ENCODE data around the gene PLA2G12A. TPM values are rescaled to one million over a fixed set of nuclear protein-coding genes. Genes with fewer than 3 reads are reported as not detected.

The PLA2G12A gene
- total RNA-seq, 1 donor from 2014 or later: 32.0 TPM

DNA sequence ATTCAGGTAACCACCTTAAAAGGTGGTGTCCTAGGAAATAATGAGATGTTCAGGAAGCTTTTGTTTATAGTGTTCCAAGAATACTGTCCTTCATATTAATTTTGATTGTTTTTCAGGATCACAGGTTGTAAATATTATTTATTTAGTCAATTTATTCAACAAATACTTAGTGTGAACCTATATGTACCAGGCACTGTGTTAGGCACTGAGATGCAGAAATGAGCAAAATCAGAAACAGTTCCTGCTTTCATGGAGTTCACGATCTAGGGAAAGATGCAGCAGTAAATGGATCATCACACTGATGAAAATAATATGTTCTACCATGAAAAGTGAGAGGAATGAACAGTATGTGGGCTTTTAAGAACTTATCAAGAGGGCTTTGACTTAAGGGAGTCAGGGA, 18.2 kb upstream of the PLA2G12A start:
- DNase-seq (no peak), ATAC-seq (no peak)
- Histone ChIP-seq H3K36me3 (peaks cover 4% of the 10 kb centered on the region), H3K9me3 (no peaks in the 10 kb centered on the region), H3K27ac (no peak overlapping the region), H3K4me1 (no peaks in the 10 kb centered on the region), H3K27me3 (ENCODE audit: low read depth) (no peaks in the 10 kb centered on the region), H3K4me3 (no peak overlapping the region)
- intact Hi-C loops (cut with DNase I): no loop called here
- TF ChIP-seq, protein P1, sequence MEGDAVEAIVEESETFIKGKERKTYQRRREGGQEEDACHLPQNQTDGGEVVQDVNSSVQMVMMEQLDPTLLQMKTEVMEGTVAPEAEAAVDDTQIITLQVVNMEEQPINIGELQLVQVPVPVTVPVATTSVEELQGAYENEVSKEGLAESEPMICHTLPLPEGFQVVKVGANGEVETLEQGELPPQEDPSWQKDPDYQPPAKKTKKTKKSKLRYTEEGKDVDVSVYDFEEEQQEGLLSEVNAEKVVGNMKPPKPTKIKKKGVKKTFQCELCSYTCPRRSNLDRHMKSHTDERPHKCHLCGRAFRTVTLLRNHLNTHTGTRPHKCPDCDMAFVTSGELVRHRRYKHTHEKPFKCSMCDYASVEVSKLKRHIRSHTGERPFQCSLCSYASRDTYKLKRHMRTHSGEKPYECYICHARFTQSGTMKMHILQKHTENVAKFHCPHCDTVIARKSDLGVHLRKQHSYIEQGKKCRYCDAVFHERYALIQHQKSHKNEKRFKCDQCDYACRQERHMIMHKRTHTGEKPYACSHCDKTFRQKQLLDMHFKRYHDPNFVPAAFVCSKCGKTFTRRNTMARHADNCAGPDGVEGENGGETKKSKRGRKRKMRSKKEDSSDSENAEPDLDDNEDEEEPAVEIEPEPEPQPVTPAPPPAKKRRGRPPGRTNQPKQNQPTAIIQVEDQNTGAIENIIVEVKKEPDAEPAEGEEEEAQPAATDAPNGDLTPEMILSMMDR (IDR thresholded peaks at IDR 0.05): no peak

DNA sequence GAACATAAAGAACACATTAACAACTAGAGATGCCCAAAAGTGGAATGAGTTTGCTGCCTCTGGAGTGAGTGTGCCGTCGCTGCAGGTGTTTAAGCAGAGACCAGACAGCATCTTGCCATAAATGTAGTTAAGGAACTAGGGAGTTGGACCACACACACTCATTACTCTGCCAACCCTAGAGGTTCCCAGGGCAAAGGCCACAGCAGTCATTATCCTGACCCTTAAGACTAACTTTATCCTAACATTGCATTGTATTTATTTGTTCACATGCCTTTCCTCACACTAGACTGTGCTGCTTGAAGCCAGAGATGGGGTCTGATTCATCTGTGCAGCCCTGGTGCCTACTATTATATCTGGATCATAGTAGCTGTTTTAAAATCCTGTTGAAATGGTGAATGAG, 16.9 kb upstream of the PLA2G12A start:
- TF ChIP-seq, protein P1 (IDR thresholded peaks at IDR 0.05): no peak
- no peaks in the 10 kb centered on the region for H3K4me1 ChIP-seq
- H3K27ac ChIP-seq: no peak overlapping the region
- peaks cover 4% of the 10 kb centered on the region for H3K36me3 ChIP-seq
- H3K9me3 ChIP-seq: no peaks in the 10 kb centered on the region
- DNase-seq (no peak), ATAC-seq (no peak)
- no peak overlapping the region for H3K4me3 ChIP-seq
- H3K27me3 ChIP-seq (ENCODE audit: low read depth): no peaks in the 10 kb centered on the region
- intact Hi-C loops (cut with DNase I): no loop called here

DNA sequence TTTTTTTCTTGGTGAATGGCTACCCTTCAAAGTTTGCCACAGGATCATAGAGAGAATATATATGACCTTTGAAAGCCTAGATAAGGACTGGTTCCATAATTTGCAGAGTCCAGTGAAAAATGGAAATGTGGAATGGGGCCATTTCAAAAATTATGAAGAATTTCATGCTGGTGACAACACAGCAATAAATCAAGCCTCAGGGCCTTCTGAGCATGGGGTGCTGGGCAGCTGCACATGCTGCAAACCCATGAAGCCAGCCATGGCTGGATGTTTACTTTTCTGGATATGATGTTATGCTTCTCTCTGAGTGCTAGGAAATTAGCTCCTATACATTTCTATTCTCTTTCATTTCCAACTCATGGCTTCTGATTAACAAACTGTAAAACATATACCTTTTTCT, 16.0 kb upstream of the PLA2G12A start:
- Histone ChIP-seq H3K27me3 (ENCODE audit: low read depth) (no peaks in the 10 kb centered on the region), H3K9me3 (no peaks in the 10 kb centered on the region), H3K4me1 (no peaks in the 10 kb centered on the region), H3K27ac (no peak overlapping the region), H3K36me3 (peaks cover 11% of the 10 kb centered on the region), H3K4me3 (no peak overlapping the region)
- no peak for ATAC-seq
- no peak for DNase-seq
- intact Hi-C loops (cut with DNase I): no loop called here
- TF ChIP-seq, protein P1 (IDR thresholded peaks at IDR 0.05): no peak

DNA sequence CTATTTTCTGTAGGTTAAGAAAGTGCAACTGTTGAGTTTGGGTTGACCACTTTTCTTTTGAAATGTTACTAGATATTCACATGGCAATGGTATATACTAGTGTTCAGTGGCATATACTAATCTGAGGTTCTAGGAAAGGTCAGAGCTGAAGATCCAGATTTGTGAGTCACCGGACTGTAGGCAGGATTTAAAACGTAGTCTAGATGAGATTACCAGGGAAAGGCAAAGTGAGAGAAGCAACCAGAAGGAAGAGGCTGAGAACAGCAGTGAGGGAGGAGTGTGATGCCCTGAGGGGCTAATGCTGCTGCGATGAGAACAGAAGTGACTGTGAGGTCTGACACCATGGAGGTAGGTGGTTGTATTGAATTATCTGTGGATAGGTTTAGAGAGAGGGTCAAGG, 9.7 kb upstream of the PLA2G12A start:
- intact Hi-C loops (cut with DNase I): no loop called here

DNA sequence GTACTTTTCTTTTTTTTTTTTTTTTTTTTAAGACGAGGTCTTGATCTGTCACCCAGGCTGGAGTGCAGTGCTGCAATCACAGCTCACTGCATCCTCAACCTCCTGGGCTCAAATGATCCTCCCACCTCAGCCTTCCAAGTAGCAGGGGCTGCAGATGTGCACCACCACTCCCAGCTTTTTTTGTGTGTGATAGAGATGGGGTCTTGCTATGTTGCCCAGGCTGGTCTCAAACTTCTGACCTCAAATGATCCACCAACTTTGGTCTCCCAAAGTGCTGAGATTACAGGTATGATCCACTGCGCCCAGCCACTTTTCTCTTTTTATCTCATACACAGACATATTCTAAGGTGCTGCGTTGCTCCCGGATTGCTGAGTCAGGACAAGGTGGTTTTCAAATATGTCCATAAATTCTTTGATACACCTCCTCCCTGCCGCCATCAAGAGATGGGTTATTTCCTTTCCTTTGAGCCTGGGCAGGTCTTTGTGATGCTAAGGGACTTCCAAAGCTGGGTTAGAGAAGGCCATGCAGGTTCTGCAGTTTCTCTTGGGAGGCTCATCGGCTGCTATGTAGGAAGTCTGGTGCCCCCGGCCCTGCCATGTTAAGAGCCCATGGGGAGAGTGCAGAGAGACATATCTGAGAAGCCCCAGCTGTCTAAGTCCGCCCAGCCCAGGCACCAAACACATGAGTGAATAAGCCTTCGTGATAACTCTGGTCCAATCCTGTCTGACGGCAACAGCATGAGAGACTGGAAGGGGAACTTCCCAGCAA, 8.4 kb upstream of the PLA2G12A start:
- no peak for DNase-seq
- Histone ChIP-seq H3K27ac (no peak overlapping the region), H3K4me3 (no peak overlapping the region), H3K9me3 (no peaks in the 10 kb centered on the region), H3K27me3 (ENCODE audit: low read depth) (no peaks in the 10 kb centered on the region), H3K4me1 (no peaks in the 10 kb centered on the region), H3K36me3 (peaks cover 8% of the 10 kb centered on the region)
- TF ChIP-seq, protein P1 (IDR thresholded peaks at IDR 0.05): no peak
- intact Hi-C loops (cut with DNase I): no loop called here
- ATAC-seq: no peak

More for the DNA sequence above, 9.7 kb upstream of the PLA2G12A start:
- H3K4me3 ChIP-seq: no peak overlapping the region
- no peaks in the 10 kb centered on the region for H3K9me3 ChIP-seq
- TF ChIP-seq, protein P1 (IDR thresholded peaks at IDR 0.05): no peak
- no peak overlapping the region for H3K27ac ChIP-seq
- H3K36me3 ChIP-seq: peaks cover 8% of the 10 kb centered on the region
- no peak for ATAC-seq
- no peak for DNase-seq
- no peaks in the 10 kb centered on the region for H3K4me1 ChIP-seq
- no peaks in the 10 kb centered on the region for H3K27me3 ChIP-seq (ENCODE audit: low read depth)
